Midbrain (tissue), 1 donor: ENCODE measurements around the gene CPNE7.
"Not testable (repeated sequence)": the region's sequence is repeated elsewhere in the genome, so short reads cannot be mapped to it uniquely, and the experiment has no call there.

ENCODE experiments used
- DNase-seq: peaks from one replicate; lab custom pipeline; 2025; lab: John Stamatoyannopoulos, UW

The CPNE7 gene

DNA sequence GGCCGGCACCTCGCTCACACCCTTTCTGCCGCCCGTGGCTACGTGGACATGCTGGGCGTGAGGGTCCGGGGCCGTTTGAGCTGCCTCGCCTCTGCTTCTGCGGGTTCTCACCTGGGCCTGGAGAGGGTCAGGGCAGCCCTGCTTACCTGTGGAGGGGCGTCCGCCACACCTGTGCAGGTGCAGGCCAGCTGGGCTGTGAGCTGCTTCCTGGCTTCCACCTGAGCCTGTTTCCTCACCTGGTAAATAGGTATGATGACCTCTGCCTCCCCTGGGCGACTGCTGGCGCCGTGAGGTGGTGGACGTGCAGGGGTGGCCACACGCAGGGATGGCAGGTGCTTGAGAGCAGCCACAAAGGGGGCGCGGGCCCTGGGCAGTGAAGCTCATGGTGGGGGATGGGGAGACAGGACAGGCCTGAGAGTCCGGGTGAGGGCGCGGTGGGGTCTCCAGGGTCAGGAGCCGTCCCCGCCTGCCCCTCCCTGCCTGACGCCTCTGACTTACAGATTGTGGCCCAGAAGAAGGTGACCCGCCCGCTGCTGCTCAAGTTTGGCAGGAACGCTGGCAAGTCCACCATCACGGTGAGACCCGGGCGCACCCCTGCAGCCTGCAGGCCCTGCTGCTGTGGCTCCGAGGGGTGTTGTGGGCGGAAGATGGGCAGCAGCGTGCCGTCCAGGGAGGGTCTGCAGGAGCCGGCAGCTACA, 7.8 kb downstream of the CPNE7 start:
- no peak for DNase-seq

DNA sequence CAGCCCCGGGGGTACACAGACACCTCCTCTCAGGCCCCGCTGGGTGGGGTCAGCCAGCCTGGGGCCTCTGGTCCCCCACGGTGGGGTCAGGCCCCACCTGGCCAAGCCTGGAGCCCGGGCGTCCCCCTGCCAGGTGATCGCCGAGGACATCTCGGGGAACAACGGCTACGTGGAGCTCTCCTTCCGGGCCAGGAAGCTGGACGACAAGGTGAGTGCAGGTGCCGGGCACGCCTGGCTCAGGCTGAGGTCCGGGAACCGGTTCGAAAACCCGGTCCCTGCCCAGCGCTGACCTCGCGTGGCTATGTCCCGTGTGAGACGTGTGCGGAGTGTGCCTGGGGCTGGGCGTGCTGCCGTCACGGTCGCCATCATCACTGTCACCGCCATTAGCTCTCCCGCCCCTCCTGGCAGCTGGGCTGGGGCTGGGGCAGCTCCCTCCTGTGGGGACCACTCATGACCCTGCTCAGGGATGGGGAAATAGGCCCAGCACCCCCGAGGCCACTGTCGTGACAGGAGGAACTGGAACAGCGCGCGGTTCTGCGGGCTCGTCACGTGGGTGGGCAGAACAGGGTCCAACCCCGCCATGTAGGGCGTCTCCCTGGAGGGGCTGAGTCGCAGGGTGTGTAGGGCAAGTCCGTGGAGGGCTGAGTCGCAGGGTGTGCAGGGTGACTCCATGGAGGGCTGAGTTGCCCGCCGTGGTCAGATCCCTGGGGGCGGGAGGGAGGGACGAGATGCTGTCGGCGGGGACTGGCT, 8.5 kb downstream of the CPNE7 start:
- DNase-seq = no peak

- no peak for DNase-seq
Measured at GRCh38 chr16:89584768-89585549, 9.4 kb downstream of the CPNE7 start.

DNA sequence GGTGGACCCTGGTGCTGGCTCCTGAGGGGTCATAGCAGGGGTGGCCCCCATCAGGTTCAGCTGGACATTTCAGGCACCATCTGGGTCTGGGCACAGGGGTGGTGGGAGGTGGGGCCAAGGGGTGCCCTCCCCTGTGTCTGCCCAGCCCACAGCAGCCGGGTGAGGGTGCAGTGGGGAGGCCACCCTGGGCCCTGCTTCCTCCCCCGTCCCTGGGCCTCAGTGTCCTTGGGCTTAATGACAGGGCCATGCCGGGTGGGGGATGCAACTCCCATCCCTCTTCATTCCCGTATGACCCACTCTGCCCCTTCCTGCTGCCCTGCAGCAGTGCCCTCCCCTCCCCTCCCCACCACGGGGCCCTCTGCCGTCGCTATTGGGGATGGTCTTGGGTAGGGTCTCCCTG, 10.7 kb downstream of the CPNE7 start:
- no peak for DNase-seq

DNA sequence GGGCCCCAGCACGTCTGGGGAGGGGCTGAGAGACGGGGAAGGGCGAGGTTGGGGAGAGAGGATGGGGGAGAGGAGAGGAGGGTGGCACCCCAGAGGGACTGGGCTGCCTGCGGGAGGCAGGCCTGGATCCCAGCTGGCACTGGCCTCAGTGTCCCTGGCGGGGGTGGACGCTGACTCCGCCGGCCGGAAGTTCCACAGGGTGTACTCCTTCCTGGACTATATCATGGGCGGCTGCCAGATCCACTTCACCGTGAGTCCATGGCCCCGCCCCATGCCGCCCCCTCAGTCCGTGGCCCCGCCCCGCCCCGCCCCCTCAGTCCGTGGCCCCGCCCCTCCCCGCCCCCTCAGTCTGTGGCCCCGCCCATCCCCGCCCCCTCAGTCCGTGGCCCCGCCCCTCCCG, 11.3 kb downstream of the CPNE7 start:
- no peak for DNase-seq

DNA sequence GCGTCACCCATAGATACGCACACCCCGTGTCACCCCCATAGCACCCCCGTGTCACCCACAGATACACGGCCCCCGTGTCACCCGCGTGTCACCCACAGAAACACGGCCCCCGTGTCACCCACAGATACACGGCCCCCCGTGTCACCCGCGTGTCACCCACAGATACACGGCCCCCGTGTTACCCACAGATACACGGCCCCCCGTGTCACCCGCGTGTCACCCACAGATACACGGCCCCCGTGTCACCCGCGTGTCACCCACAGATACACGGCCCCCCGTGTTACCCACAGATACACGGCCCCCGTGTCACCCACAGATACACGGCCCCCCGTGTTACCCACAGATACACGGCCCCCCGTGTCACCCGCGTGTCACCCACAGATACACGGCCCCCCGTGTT, 12.1 kb downstream of the CPNE7 start:
- not testable (repeated sequence) for DNase-seq

DNA sequence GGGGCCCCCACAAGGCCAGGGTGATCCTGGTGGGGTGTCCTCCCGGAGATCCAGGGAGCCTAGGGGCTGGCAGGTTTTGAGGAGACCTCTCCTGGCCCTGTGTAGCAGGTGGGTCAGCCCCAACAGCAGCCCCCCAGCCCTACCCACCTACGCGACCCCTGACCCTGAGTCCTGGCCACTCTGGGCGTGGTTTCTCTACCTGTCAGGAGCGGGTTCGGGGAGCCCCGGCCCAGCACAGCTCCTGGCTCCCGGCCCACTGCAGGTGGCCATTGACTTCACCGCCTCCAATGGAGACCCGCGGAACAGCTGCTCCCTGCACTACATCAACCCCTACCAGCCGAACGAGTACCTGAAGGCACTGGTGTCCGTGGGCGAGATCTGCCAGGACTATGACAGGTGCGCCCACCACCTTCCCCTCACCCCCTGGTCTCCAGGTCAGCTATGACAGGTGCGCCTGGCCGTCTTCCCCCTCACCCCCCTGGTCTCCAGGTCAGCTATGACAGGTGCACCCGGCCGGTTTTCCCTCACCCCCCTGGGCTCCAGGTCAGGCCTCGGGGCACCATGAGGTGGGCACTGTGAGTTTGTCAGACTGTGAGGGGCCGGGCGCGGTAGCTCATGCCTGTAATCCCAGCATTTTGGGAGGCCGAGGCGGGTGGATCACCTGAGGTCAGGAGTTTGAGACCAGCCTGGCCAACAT, 13.0 kb downstream of the CPNE7 start:
- no peak for DNase-seq

- no peak for DNase-seq
Measured at GRCh38 chr16:89589241-89589926, 13.8 kb downstream of the CPNE7 start.

DNA sequence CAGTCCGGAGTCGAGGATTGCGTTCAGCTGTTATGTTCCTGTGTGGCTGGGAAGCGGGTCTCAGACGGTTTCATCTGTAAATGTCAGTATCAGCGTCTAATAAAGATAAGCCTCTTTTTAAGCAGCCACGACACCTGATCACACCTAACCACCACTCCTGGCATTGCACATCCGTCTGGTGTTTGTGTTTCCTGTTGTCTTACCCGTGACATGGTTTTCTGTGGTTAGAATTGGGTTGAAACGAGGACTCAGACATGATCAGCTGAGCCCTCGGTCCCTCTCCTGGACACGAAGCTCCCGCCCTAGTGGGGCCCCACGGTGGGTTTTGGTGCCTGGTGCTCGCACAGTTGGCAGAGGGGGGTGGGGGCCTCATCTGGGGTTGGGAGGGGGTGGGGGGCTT, 18.3 kb downstream of the CPNE7 start:
- no peak for DNase-seq

- DNase-seq = no peak
Measured at GRCh38 chr16:89595330-89596060, 19.9 kb downstream of the CPNE7 start.

DNA sequence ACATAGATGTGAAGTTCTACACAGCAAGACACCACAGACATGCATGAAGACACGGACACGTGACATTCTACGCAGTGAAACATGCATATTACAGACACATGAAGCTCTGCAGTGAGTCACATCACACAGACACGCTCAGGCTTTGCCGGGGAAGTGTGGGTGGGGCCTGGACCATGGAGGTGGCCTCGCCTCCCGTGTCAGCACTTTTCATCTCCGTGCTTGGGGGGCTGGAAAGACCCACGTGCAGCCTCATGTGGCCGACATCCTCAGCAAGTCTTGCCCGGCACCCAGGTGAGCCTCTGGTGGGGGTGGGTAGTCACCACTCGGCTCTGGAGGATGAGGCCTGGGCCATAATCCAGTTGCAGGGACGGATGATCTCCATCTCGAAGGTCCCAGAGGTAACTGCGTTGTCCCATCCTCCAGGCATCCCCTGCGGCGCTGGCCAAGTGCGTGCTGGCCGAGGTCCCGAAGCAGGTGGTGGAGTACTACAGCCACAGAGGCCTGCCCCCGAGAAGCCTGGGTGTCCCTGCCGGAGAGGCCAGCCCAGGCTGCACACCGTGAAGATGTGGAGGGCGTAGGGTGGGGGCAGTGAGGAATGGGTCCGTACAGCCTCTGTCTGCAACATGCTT, 20.6 kb downstream of the CPNE7 start:
- DNase-seq = no peak

DNA sequence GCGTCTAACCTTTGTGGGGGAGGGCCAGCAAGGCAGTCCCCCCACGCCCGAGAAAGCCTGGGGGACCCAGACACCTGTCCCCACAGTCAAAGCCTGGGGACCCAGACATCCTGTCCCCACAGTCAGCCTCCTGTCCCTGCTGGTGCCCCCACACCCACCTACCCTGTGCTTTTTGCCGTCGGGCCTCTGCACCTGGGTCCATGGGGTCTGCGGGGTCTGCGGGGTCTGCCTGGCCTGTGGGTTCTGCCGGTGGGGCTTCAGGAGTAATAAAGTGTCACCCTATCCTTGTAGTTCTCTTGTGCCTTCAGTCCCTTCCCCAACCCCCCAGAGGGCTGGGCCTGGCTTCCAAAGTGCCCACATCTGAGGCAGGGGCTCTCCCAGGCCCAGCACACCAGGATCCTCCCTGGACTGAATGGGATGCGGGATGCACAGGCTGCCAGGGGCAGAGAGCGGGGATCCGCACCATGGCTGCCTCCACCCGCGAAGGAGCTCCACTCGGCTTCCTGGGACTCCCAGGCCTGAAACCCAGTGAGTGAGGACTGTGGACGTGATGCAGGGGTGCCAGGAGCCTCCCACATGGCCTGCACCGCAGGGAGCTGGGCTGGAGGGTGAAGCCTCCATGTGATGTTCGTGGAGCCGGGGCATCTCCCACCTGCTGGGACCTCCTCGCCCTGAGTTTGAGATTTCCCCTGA, 21.5 kb downstream of the CPNE7 start:
- DNase-seq = no peak

- no peak for DNase-seq
Measured at GRCh38 chr16:89598199-89598598, 22.6 kb downstream of the CPNE7 start.

- no peak for DNase-seq
Measured at GRCh38 chr16:89599451-89599858, 23.9 kb downstream of the CPNE7 start.

DNA sequence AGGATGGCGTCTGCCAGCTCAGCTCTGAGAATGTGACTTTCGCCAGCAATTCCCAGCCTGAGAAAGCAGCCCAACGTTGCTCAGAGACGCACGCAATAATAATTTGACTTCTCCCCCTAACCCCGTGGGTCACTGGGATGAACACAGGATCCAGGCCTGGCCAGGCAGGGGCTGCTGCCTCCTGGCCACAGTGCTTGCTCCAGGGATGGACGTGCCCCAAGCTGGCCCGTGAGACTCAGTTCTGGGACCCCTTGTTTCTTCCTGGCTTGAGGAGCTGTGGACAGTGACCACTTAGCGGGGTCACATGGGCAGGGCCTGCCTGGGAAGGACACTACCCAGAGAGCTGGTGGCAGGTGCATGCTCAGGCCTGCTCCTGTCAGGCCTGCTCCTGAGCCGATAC, 24.3 kb downstream of the CPNE7 start:
- DNase-seq = no peak

GRCh38 chr16:89600427-89600826, 24.9 kb downstream of the CPNE7 start:
- DNase-seq = no peak

- no peak for DNase-seq
Measured at GRCh38 chr16:89600956-89601355, 25.4 kb downstream of the CPNE7 start.

- no peak for DNase-seq
Measured at GRCh38 chr16:89601906-89602272, 26.3 kb downstream of the CPNE7 start.

DNA sequence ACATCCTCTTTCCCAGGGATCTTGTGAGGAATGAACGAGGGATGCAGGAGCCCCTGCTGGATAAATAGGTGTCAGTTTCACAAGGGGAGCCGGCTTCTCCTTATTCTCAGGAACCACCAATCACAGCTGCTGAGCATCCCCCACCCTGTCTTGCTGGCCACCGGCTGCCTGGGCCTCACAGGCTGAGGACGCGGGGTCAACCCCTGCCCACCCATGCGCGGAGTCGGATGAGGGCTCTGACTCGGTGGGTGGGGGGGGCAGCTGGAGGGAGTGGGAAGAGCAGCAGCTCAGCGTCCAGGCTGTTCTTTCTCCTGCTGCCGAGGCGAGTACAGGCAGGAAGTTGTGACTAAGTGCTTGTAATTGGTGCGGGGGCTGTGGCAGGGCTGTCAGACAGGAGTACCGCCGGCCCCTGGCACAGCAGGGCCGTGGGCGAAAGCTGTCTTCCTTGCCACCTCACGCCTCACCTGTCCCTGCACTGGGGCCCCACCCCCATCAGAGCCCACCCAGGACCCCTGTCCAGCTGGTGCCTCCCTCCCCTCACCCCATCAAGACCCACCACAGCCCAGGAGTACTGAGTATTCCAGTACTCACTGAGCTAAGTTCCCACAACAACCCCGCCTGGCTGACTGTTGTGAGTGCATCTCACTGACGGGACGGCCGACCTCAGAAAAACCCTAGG, 26.9 kb downstream of the CPNE7 start:
- DNase-seq = no peak
